Endothelial cell of umbilical vein (primary cell): ENCODE data around the gene CIRBP. TPM values are rescaled to one million over a fixed set of nuclear protein-coding genes. Genes with fewer than 3 reads are reported as not detected.

Experiments
- BruUV-seq: library from RNA; stranded (reverse); fragments of 400-500 nt; replicated peaks from 2 replicates; lab custom pipeline; 2021; lab: Mats Ljungman, UMichigan
- CTCF ChIA-PET: fragments of 300-600, 350-600 bp; sonication (Branson Sonifier 250); formaldehyde crosslinking; loops from one replicate; lab custom pipeline; 2021; ENCODE audit warnings: antibody characterized with exemption, inconsistent platforms; lab: Charles Lee
- POLR2A ChIA-PET: fragments of 300-600, 350-600 bp; sonication (Branson Sonifier 250); formaldehyde crosslinking; loops from one replicate; lab custom pipeline; 2021; ENCODE audit warnings: antibody characterized with exemption, inconsistent platforms; lab: Charles Lee
- DNase-seq: peaks from one replicate; pipeline ENCODE4 v3.0.0-alpha.2; 2011; ENCODE audit warnings: low read depth, low spot score
- FAIRE-seq: peaks from 2 replicates; lab custom pipeline; 2011; peaks lifted over from hg19 to GRCh38; lab: Jason Lieb, UNC
- H2AFZ ChIP-seq: 2 replicates; pipeline ENCODE4 v1.6.0; 2012; ENCODE audit warnings: low read depth, low read length, control low read depth, inconsistent platforms
- H3K27ac ChIP-seq: 2 replicates; pipeline ENCODE4 v1.5.1; 2011; ENCODE audit warnings: low read depth, mild to moderate bottlenecking, control low read depth, low read length, moderate library complexity; ENCODE audit not compliant: insufficient read depth
- H3K27me3 ChIP-seq, 2 experiments: 2 replicates each; pipeline versions ENCODE4 v1.6.0 to v1.6.1; 2011; ENCODE audit warnings: low read length in 2 of 2, mixed read lengths in 1 of 2; ENCODE audit not compliant: control insufficient read depth in 2 of 2, insufficient read depth in 2 of 2
- H3K36me3 ChIP-seq, 2 experiments: 2 replicates in 1 of 2; 3 replicates in 1 of 2; pipeline ENCODE4 v1.5.1; 2011; ENCODE audit warnings: low read length in 2 of 2, mild to moderate bottlenecking in 1 of 2, moderate library complexity in 1 of 2; ENCODE audit not compliant: control insufficient read depth in 2 of 2, insufficient read depth in 2 of 2; ENCODE audit errors: extremely low read depth in 1 of 2
- H3K4me1 ChIP-seq: 3 replicates; pipeline ENCODE4 v1.5.1; 2011; ENCODE audit warnings: mild to moderate bottlenecking, low read length; ENCODE audit not compliant: control insufficient read depth, insufficient read depth; ENCODE audit errors: extremely low read depth
- H3K4me2 ChIP-seq: 2 replicates; pipeline ENCODE4 v1.6.1; 2011; ENCODE audit warnings: low read length, control low read depth, mixed read lengths; ENCODE audit not compliant: insufficient read depth
- H3K4me3 ChIP-seq, 3 experiments: fragments of 200-600 bp in 1 of 3; sonication (generic), shearing (Covaris generic) in 1 of 3; replicated peaks in 1 of 3; 2 replicates each; pipeline ENCODE4 v1.5.1; 2011 to 2016; ENCODE audit warnings: control low read depth in 3 of 3, low read length in 3 of 3, mild to moderate bottlenecking in 2 of 3, inconsistent platforms in 1 of 3, low read depth in 1 of 3, moderate library complexity in 1 of 3; ENCODE audit not compliant: insufficient read depth in 1 of 3
- H3K79me2 ChIP-seq: 2 replicates; pipeline ENCODE4 v1.6.0; 2012; ENCODE audit warnings: low read length, inconsistent platforms; ENCODE audit not compliant: control insufficient read depth, insufficient read depth
- H3K9ac ChIP-seq: replicated peaks from 2 replicates; pipeline ENCODE3; 2011; ENCODE audit warnings: low read length, control low read depth; ENCODE audit not compliant: insufficient read depth; ENCODE audit errors: extremely low read depth
- H3K9me1 ChIP-seq: replicated peaks from 3 replicates; pipeline ENCODE4 v1.6.0; 2011; ENCODE audit warnings: mild to moderate bottlenecking, low read length; ENCODE audit not compliant: control insufficient read depth, insufficient read depth; ENCODE audit errors: extremely low read depth
- H3K9me3 ChIP-seq: replicated peaks from 2 replicates; pipeline ENCODE4 v1.5.1; 2012; ENCODE audit warnings: low read length, inconsistent platforms; ENCODE audit not compliant: control insufficient read depth, insufficient read depth
- H4K20me1 ChIP-seq: replicated peaks from 2 replicates; pipeline ENCODE3; 2011; ENCODE audit warnings: mild to moderate bottlenecking, low read length; ENCODE audit not compliant: control insufficient read depth, insufficient read depth; ENCODE audit errors: extremely low read depth
- CTCF ChIP-seq, 2 donors: IDR thresholded peaks; 1 replicate in 1 of 2; 2 replicates in 1 of 2; pipeline ENCODE4 v1.5.1; 2011; ENCODE audit warnings: low read length in 2 of 2, mild to moderate bottlenecking in 2 of 2, moderate library complexity in 2 of 2, control low read depth in 1 of 2, inconsistent platforms in 1 of 2, low read depth in 1 of 2; ENCODE audit not compliant: insufficient read depth in 1 of 2; ENCODE audit errors: extremely low read depth in 1 of 2
- EZH2 ChIP-seq: IDR thresholded peaks from 2 replicates; pipeline ENCODE4 v1.6.1; 2012; ENCODE audit warnings: borderline replicate concordance, low read depth, mild to moderate bottlenecking, moderate library complexity, low read length, inconsistent platforms; ENCODE audit not compliant: severe bottlenecking
- FOS ChIP-seq: IDR thresholded peaks from 2 replicates; pipeline ENCODE4 v1.6.1; 2011; ENCODE audit warnings: mild to moderate bottlenecking, low read length, moderate library complexity, borderline replicate concordance; ENCODE audit not compliant: insufficient read depth
- GATA2 ChIP-seq: IDR thresholded peaks from 2 replicates; pipeline ENCODE4 v1.7.0; 2011; ENCODE audit warnings: low read depth, mild to moderate bottlenecking, moderate library complexity, mixed read lengths, low read length; ENCODE audit not compliant: insufficient read length, insufficient read depth
- JUN ChIP-seq: IDR thresholded peaks from 2 replicates; pipeline ENCODE4 v1.6.1; 2011; ENCODE audit warnings: borderline replicate concordance, low read depth; ENCODE audit not compliant: insufficient read length, insufficient read depth
- MAX ChIP-seq: IDR thresholded peaks from 2 replicates; pipeline ENCODE4 v1.6.1; 2011; ENCODE audit not compliant: insufficient read depth, insufficient read length
- MYC ChIP-seq: IDR thresholded peaks from one replicate; pipeline ENCODE4 v1.6.1; 2011; ENCODE audit warnings: mild to moderate bottlenecking, low read depth, low read length
- POLR2A ChIP-seq: IDR thresholded peaks from 2 replicates; pipeline ENCODE4 v1.6.1; 2012; ENCODE audit warnings: low read depth, mild to moderate bottlenecking, control low read depth, low read length
- POLR2AphosphoS5 ChIP-seq: IDR thresholded peaks from 2 replicates; pipeline ENCODE4 v1.6.1; 2012; ENCODE audit warnings: low read depth, mild to moderate bottlenecking, control low read depth, low read length, moderate library complexity; ENCODE audit not compliant: insufficient read depth
- dilution Hi-C: fragments of 300-500 bp; cut with MboI; formaldehyde crosslinking; loops from one replicate; pipeline ENCODE4 v1.15.0; 2019; ENCODE audit warnings: low sequenced_read_pairs; ENCODE audit not compliant: extremely low pct_ligation_motif_present
- intact Hi-C: fragments of 100-400 bp; cut with micrococcal nuclease; formaldehyde crosslinking; loops from one replicate; pipeline ENCODE4 v1.10.0; 2022
- polyA plus RNA-seq, 4 experiments: library from polyadenylated mRNA; depleted of rRNA in 3 of 4; stranded (reverse) in 3 of 4; unstranded in 1 of 4; fragments of >200 nt; gene quantifications; 2 replicates each; pipeline versions ENCODE4 v1.2.1 to v1.2.3, GENCODE V29; 2011 to 2012; ENCODE audit warnings: missing spikeins in 1 of 4
- total RNA-seq: library from RNA; stranded (reverse); gene quantifications from 2 replicates; pipeline ENCODE4 v1.2.3, GENCODE V29; 2021

CIRBP gene
- total and polyA plus RNA-seq, 2 donors (not counting 3 experiments of a cell fraction or from before 2014, with no cell fraction given): 225 to 439 TPM

DNA sequence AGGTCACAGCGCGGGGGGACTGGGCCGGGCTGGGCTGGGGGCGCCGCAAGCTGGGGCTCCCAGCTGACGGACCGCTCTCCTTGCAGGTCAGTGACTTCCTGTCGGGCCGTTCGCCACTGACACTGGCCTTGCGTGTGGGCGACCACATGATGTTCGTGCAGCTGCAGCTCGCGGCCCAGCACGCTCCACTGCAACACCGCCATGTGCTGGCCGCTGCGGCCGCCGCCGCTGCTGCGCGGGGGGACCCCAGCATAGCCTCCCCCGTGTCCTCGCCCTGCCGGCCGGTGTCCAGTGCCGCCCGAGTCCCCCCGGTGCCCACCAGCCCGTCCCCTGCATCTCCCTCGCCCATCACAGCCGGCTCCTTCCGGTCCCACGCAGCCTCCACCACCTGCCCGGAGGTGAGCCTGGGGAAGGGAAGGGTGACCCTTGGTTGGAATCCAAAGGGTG, 15.0 kb upstream of the CIRBP start:
- peaks cover 63% of the 10 kb centered on the region for H3K79me2 ChIP-seq
- no peaks in the 10 kb centered on the region for H4K20me1 ChIP-seq
- intact Hi-C loops: no loop called here
- no peaks in the 10 kb centered on the region for H3K9me1 ChIP-seq
- TF ChIP-seq JUN: no peak
- no peak for TF ChIP-seq POLR2A
- TF ChIP-seq MAX: no peak
- TF ChIP-seq CTCF (IDR thresholded peaks at IDR 0.05; ENCODE audit: extremely low read depth in 1 of 2, insufficient read depth in 1 of 2, low read depth in 1 of 2, low read length in 2 of 2): no peak
- TF ChIP-seq MYC: no peak
- no peak for TF ChIP-seq FOS
- TF ChIP-seq POLR2AphosphoS5: no peak
- TF ChIP-seq GATA2: no peak
- no peak for TF ChIP-seq EZH2
- POLR2A ChIA-PET: interaction anchor here (0.5 to 2.2 kb wide), 4 partner anchors 12 to 41 kb away, joined by 5 to 34 read pairs (median 14); partner anchors contain the start of gene CIRBP
- H3K36me3 ChIP-seq: peaks cover 29 to 36% of the 10 kb centered on the region in 2 experiments
- H3K27ac ChIP-seq: peak overlapping the region; percentile 90
- no peak overlapping the region for H2AFZ ChIP-seq
- H3K4me3 ChIP-seq: no peak overlapping the region
- no peaks in the 10 kb centered on the region for H3K9me3 ChIP-seq
- peak overlapping the region; percentile 65 for H3K9ac ChIP-seq
- H3K27me3 ChIP-seq: no peaks in the 10 kb centered on the region
- CTCF ChIA-PET: interaction anchor here (0.7 to 2.2 kb wide), 2 partner anchors 10 to 12 kb away, joined by 6 to 89 read pairs; no protein-coding TSS in a partner anchor
- dilution Hi-C loops: no loop called here
- H3K4me1 ChIP-seq: peaks cover 34% of the 10 kb centered on the region
- FAIRE-seq (no peak), DNase-seq (no peak)
- no TSS peak for BruUV-seq
- H3K4me2 ChIP-seq: peak overlapping the region; percentile 66
